ENCODE results near the gene RNU6-9. TPM values are rescaled to one million over a fixed set of nuclear protein-coding genes. Genes with fewer than 3 reads are reported as not detected.
A peak's percentile ranks its signal among the peaks of the same experiment; 100 is the strongest.

RNU6-9 gene
- total and polyA plus RNA-seq, 2 of the 13 experiments (the other 11 are each of a cell fraction or from before 2014, with no cell fraction given), result under 0.01 TPM; not detected in 1

- no peak for TF ChIP-seq ZHX1 (CRISPR knock-in tag; IDR thresholded peaks at IDR 0.05; ENCODE audit: low read depth)
- peak; percentile 60 for TF ChIP-seq HDAC1 (CRISPR knock-in tag; IDR thresholded peaks at IDR 0.05)
- no peak; the same call in 1 of the 2 replicates for TF ChIP-seq MED13 (CRISPR knock-in tag; IDR thresholded peaks at IDR 0.05)
- TF ChIP-seq MXD4 (CRISPR knock-in tag; IDR thresholded peaks at IDR 0.05), result peak; percentile 91
- 0 out of 2 replicates have a peak, but pooled peaks have one; percentile 44 for TF ChIP-seq ZNF253 (CRISPR knock-in tag; IDR thresholded peaks at IDR 0.05; ENCODE audit: borderline replicate concordance)
- peak; percentile 45; the same call in 1 of the 2 replicates for TF ChIP-seq RXRA (CRISPR knock-in tag; IDR thresholded peaks at IDR 0.05)
- TF ChIP-seq FOXK1 (CRISPR knock-in tag; IDR thresholded peaks at IDR 0.05; ENCODE audit: borderline replicate concordance, low read depth), result peak; percentile 27; the same call in 1 of the 2 replicates
- TF ChIP-seq ZMAT3 (CRISPR knock-in tag; conservative IDR thresholded peaks at IDR 0.05), result 0 out of 2 replicates have a peak, but pooled peaks have one; percentile 45
- TF ChIP-seq, protein P1, sequence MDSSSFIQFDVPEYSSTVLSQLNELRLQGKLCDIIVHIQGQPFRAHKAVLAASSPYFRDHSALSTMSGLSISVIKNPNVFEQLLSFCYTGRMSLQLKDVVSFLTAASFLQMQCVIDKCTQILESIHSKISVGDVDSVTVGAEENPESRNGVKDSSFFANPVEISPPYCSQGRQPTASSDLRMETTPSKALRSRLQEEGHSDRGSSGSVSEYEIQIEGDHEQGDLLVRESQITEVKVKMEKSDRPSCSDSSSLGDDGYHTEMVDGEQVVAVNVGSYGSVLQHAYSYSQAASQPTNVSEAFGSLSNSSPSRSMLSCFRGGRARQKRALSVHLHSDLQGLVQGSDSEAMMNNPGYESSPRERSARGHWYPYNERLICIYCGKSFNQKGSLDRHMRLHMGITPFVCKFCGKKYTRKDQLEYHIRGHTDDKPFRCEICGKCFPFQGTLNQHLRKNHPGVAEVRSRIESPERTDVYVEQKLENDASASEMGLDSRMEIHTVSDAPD (CRISPR knock-in tag; IDR thresholded peaks at IDR 0.05), result no peak
- peak; percentile 80 for TF ChIP-seq AGO1 (IDR thresholded peaks at IDR 0.05; ENCODE audit: low read depth, low read length, poor library complexity, severe bottlenecking)
- TF ChIP-seq RFXANK (CRISPR knock-in tag; IDR thresholded peaks at IDR 0.05), result no peak
- TF ChIP-seq, protein P2, sequence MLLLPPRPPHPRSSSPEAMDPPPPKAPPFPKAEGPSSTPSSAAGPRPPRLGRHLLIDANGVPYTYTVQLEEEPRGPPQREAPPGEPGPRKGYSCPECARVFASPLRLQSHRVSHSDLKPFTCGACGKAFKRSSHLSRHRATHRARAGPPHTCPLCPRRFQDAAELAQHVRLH (CRISPR knock-in tag; IDR thresholded peaks at IDR 0.05; ENCODE audit: borderline replicate concordance, low read depth), result peak; percentile 75
- TF ChIP-seq, protein P3, sequence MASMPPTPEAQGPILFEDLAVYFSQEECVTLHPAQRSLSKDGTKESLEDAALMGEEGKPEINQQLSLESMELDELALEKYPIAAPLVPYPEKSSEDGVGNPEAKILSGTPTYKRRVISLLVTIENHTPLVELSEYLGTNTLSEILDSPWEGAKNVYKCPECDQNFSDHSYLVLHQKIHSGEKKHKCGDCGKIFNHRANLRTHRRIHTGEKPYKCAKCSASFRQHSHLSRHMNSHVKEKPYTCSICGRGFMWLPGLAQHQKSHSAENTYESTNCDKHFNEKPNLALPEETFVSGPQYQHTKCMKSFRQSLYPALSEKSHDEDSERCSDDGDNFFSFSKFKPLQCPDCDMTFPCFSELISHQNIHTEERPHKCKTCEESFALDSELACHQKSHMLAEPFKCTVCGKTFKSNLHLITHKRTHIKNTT (CRISPR knock-in tag; IDR thresholded peaks at IDR 0.05), result no peak
- TF ChIP-seq ZHX2 (IDR thresholded peaks at IDR 0.05; ENCODE audit: low read depth), result 0 out of 2 replicates have a peak, but pooled peaks have one; percentile 11
- TF ChIP-seq ZHX2 (CRISPR knock-in tag; IDR thresholded peaks at IDR 0.05; ENCODE audit: borderline replicate concordance), result no peak
- no peak for TF ChIP-seq HMG20A (CRISPR knock-in tag; IDR thresholded peaks at IDR 0.05; ENCODE audit: borderline replicate concordance)
Measured at GRCh38 chr19:925087-925525, 31.8 kb downstream of the RNU6-9 start (continued).

All from HepG2 (cell line).